Measurements from ENCODE around the gene NUP214.
"Not testable (repeated sequence)": the region's sequence is repeated elsewhere in the genome, so short reads cannot be mapped to it uniquely, and the experiment has no call there.

Gene NUP214

DNA sequence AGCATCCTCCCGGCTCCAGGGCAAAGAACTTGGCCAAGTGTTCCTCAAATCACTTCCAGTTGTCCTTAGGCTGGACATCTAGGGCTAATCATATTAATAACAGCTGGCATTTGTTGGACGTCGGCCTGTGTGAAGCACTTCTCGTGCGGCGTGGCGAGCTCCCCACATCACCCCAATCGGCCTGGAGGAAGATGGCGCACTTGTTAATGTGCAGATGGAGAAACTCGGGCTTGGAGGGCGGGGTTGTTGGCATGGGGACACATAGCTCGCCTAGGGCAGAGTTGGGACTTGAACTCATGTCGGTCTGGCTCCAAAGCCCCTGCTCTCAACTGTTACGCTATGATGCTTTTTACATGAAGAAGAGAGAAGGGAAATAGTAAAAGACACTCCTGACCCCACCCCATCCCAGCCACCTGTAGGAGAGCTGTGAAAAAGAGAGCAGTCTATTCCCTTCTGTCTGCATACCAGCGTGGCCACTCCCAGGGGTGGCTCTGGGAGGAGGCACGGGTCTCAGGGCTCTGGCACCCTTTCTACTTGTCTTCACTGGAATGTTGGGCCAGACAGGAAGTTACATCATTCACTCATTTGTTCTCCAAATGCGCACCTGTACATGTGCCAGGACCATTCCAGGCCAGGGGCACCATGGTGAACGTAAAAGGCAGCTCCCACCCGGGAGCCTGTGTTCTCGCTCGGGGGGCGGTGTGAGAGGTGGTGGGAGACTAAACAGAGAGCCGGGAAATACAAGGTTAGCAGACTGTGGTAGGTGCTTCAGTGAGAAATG lies 12.8 kb upstream of the NUP214 start:
- H3K27ac ChIP-seq (ENCODE audit: low read depth, low read length): no peak overlapping the region
- no peaks in the 10 kb centered on the region for H3K9me3 ChIP-seq (ENCODE audit: control insufficient read depth, insufficient read depth, low read length)
- H3F3A ChIP-seq (ENCODE audit: control insufficient read depth, insufficient read depth): no peaks in the 10 kb centered on the region
- H3K79me2 ChIP-seq (ENCODE audit: control insufficient read depth, low read length): no peaks in the 10 kb centered on the region
- H4K20me1 ChIP-seq (ENCODE audit: control insufficient read depth, insufficient read depth, low read depth, low read length): no peaks in the 10 kb centered on the region
- no peak overlapping the region for H3K4me3 ChIP-seq (ENCODE audit: low read length)
- H3K4me1 ChIP-seq (ENCODE audit: control insufficient read depth, low read length): no peaks in the 10 kb centered on the region
- H3K36me3 ChIP-seq (ENCODE audit: control insufficient read depth, low read length): no peaks in the 10 kb centered on the region
- H3K4me2 ChIP-seq (ENCODE audit: low read length): no peak overlapping the region
- H3K27me3 ChIP-seq (ENCODE audit: control insufficient read depth, low read length): peaks cover 6% of the 10 kb centered on the region; the same call in 1 of the 2 replicates
- no peaks in the 10 kb centered on the region for H3K9me2 ChIP-seq (replicated peaks; ENCODE audit: control insufficient read depth, low read length)
- TF ChIP-seq EZH2phosphoT487 (IDR thresholded peaks at IDR 0.05; ENCODE audit: borderline replicate concordance, low read length): no peak
- TF ChIP-seq, protein P1, sequence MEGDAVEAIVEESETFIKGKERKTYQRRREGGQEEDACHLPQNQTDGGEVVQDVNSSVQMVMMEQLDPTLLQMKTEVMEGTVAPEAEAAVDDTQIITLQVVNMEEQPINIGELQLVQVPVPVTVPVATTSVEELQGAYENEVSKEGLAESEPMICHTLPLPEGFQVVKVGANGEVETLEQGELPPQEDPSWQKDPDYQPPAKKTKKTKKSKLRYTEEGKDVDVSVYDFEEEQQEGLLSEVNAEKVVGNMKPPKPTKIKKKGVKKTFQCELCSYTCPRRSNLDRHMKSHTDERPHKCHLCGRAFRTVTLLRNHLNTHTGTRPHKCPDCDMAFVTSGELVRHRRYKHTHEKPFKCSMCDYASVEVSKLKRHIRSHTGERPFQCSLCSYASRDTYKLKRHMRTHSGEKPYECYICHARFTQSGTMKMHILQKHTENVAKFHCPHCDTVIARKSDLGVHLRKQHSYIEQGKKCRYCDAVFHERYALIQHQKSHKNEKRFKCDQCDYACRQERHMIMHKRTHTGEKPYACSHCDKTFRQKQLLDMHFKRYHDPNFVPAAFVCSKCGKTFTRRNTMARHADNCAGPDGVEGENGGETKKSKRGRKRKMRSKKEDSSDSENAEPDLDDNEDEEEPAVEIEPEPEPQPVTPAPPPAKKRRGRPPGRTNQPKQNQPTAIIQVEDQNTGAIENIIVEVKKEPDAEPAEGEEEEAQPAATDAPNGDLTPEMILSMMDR (IDR thresholded peaks at IDR 0.05; ENCODE audit: low read depth, low read length, poor library complexity, severe bottlenecking): no peak

DNA sequence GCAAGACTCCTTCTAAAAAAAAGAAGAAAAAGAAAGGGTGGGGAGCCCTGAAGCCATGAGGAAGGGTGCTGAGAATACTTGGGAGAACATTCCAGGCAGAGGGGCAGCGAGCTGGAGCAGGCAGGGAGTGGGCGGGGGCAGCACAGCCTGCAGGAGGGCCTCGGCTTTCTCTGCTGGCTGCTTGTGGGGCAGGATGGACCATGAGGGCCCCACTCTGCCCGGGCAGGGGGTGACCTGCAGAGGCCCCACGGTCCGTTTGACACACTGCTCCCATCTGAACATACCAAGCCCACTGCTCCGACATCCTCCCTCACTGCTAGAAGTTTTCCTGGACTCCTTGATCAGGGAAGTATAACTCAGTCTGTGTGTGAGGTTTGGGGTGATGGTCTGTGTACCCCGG lies 11.7 kb upstream of the NUP214 start:
- H3K4me2 ChIP-seq (ENCODE audit: low read length): no peak overlapping the region
- no peak overlapping the region for H3K27ac ChIP-seq (ENCODE audit: low read depth, low read length)
- no peak overlapping the region for H3K4me3 ChIP-seq (ENCODE audit: low read length)
- no peaks in the 10 kb centered on the region for H3K36me3 ChIP-seq (ENCODE audit: control insufficient read depth, low read length)
- TF ChIP-seq, protein P1 (IDR thresholded peaks at IDR 0.05; ENCODE audit: low read depth, low read length, poor library complexity, severe bottlenecking): no peak
- TF ChIP-seq EZH2phosphoT487 (IDR thresholded peaks at IDR 0.05; ENCODE audit: borderline replicate concordance, low read length): no peak
- no peaks in the 10 kb centered on the region for H3K9me2 ChIP-seq (replicated peaks; ENCODE audit: control insufficient read depth, low read length)
- H3K27me3 ChIP-seq (ENCODE audit: control insufficient read depth, low read length): peaks cover 11% of the 10 kb centered on the region; the same call in 1 of the 2 replicates
- H3K9me3 ChIP-seq (ENCODE audit: control insufficient read depth, insufficient read depth, low read length): no peaks in the 10 kb centered on the region
- no peaks in the 10 kb centered on the region for H3K4me1 ChIP-seq (ENCODE audit: control insufficient read depth, low read length)
- H3K79me2 ChIP-seq (ENCODE audit: control insufficient read depth, low read length): no peaks in the 10 kb centered on the region
- H3F3A ChIP-seq (ENCODE audit: control insufficient read depth, insufficient read depth): no peaks in the 10 kb centered on the region
- H4K20me1 ChIP-seq (ENCODE audit: control insufficient read depth, insufficient read depth, low read depth, low read length): no peaks in the 10 kb centered on the region

DNA sequence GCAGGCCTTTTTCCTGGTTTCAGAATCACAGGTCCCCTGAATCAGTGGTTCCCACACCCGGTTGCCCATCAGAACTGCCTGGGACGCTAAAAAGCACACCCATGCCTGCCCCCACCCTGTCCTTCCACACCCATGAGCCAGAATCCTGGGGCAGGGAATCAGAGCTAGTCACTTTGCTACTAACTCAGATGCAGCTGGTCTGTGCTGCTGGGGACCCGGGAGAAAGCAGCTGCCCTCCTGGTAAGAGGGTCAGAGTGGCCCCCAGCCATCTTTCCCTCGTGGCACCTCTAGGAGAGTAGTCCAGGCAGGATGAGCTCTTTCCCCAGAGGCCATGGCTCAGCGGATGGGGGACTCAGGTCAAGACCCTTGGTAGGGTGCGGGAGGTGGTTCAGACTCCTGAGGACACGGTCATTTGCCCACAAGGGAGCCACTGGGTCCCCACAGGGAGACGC lies 11.3 kb upstream of the NUP214 start:
- no peaks in the 10 kb centered on the region for H3K9me3 ChIP-seq (ENCODE audit: control insufficient read depth, insufficient read depth, low read length)
- no peaks in the 10 kb centered on the region for H3K9me2 ChIP-seq (replicated peaks; ENCODE audit: control insufficient read depth, low read length)
- H3K36me3 ChIP-seq (ENCODE audit: control insufficient read depth, low read length): no peaks in the 10 kb centered on the region
- H3K4me3 ChIP-seq (ENCODE audit: low read length): no peak overlapping the region
- H3K27ac ChIP-seq (ENCODE audit: low read depth, low read length): no peak overlapping the region
- peaks cover 14% of the 10 kb centered on the region; the same call in 1 of the 2 replicates for H3K27me3 ChIP-seq (ENCODE audit: control insufficient read depth, low read length)
- H3K79me2 ChIP-seq (ENCODE audit: control insufficient read depth, low read length): no peaks in the 10 kb centered on the region
- H3F3A ChIP-seq (ENCODE audit: control insufficient read depth, insufficient read depth): no peaks in the 10 kb centered on the region
- no peak overlapping the region for H3K4me2 ChIP-seq (ENCODE audit: low read length)
- H3K4me1 ChIP-seq (ENCODE audit: control insufficient read depth, low read length): no peaks in the 10 kb centered on the region
- no peaks in the 10 kb centered on the region for H4K20me1 ChIP-seq (ENCODE audit: control insufficient read depth, insufficient read depth, low read depth, low read length)
- no peak for TF ChIP-seq EZH2phosphoT487 (IDR thresholded peaks at IDR 0.05; ENCODE audit: borderline replicate concordance, low read length)
- TF ChIP-seq, protein P1 (IDR thresholded peaks at IDR 0.05; ENCODE audit: low read depth, low read length, poor library complexity, severe bottlenecking): no peak

DNA sequence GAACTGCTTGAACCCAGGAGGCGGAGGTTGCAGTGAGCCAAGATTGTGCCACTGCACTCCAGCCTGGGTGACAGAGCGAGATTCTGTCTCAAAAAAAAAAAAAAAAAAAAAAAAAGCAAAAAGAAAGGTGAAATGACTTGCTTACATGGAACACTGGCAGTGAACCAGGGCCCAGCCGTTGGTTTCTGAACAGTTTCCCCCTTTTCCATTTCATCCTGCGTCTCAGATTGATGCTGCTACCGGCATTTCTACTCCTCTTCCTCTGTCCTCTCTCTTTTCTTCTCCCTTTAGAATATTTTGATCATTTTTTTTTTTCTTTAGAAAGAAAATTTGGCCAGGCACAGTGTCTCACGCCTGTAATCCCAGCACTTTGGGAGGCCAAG lies 10.0 kb upstream of the NUP214 start:
- H3K4me3 ChIP-seq (ENCODE audit: low read length); H3K4me2 ChIP-seq (ENCODE audit: low read length); H3K36me3 ChIP-seq (ENCODE audit: control insufficient read depth, low read length); H3F3A ChIP-seq (ENCODE audit: control insufficient read depth, insufficient read depth); H3K9me2 ChIP-seq (replicated peaks; ENCODE audit: control insufficient read depth, low read length); H4K20me1 ChIP-seq (ENCODE audit: control insufficient read depth, insufficient read depth, low read depth, low read length); H3K4me1 ChIP-seq (ENCODE audit: control insufficient read depth, low read length); H3K79me2 ChIP-seq (ENCODE audit: control insufficient read depth, low read length); H3K27ac ChIP-seq (ENCODE audit: low read depth, low read length); H3K9me3 ChIP-seq (ENCODE audit: control insufficient read depth, insufficient read depth, low read length): not testable (repeated sequence)
- H3K27me3 ChIP-seq (ENCODE audit: control insufficient read depth, low read length): peaks cover 21% of the 10 kb centered on the region; the same call in 1 of the 2 replicates
